Gastroesophageal sphincter (tissue), 4 donors: ENCODE results near the gene B4GALT1. TPM values are rescaled to one million over a fixed set of nuclear protein-coding genes. Genes with fewer than 3 reads are reported as not detected.
A peak's percentile ranks its signal among the peaks of the same experiment; 100 is the strongest.

Experiments
- ATAC-seq: fragments of 150-250 bp; one replicate; pipeline ENCODE4 v1.9.1; 2016; ENCODE audit warnings: mild to moderate bottlenecking, moderate library complexity
- H3K27ac ChIP-seq, 4 donors: fragments of 200-600 bp; sonication (generic) in 3 of 4; 1 replicate in 3 of 4; 2 replicates in 1 of 4; pipeline ENCODE4 v1.5.1; 2016 to 2019
- H3K27me3 ChIP-seq: fragments of 200-600 bp; sonication (generic); one replicate; pipeline ENCODE4 v1.5.1; 2019
- H3K36me3 ChIP-seq, 2 donors: fragments of 200-600 bp; sonication (generic); one replicate each; pipeline ENCODE4 v1.5.1; 2019; ENCODE audit warnings: control low read depth in 1 of 2
- H3K4me1 ChIP-seq, 3 donors: fragments of 200-600 bp; sonication (generic); 1 replicate in 2 of 3; 2 replicates in 1 of 3; pipeline ENCODE4 v1.5.1; 2016 to 2019; ENCODE audit warnings: control low read depth in 2 of 3
- H3K4me3 ChIP-seq, 2 donors: fragments of 200-600 bp; sonication (generic); one replicate each; pipeline ENCODE4 v1.5.1; 2019; ENCODE audit warnings: mild to moderate bottlenecking in 1 of 2, moderate library complexity in 1 of 2
- H3K9me3 ChIP-seq, 3 donors: fragments of 200-600 bp; sonication (generic); one replicate each; pipeline ENCODE4 v1.5.1; 2017 to 2019; ENCODE audit warnings: control low read depth in 2 of 3
- CTCF ChIP-seq, 4 experiments: fragments of 200-600 bp in 2 of 4; fragments of 450-650 bp in 2 of 4; sonication (generic) in 1 of 4; IDR thresholded peaks; one replicate each; pipeline ENCODE4 v1.5.1; 2017 to 2019; ENCODE audit warnings: antibody characterized with exemption in 4 of 4, mild to moderate bottlenecking in 2 of 4, moderate library complexity in 2 of 4
- EP300 ChIP-seq: sonication (generic); formaldehyde crosslinking; IDR thresholded peaks from one replicate; pipeline ENCODE4 v1.6.1; 2017; ENCODE audit warnings: antibody characterized with exemption, mild to moderate bottlenecking
- POLR2A ChIP-seq, 2 donors: fragments of 450-650 bp; IDR thresholded peaks; one replicate each; pipeline ENCODE4 v1.6.1; 2017; ENCODE audit warnings: antibody characterized with exemption in 2 of 2, mild to moderate bottlenecking in 2 of 2, moderate library complexity in 1 of 2
- POLR2AphosphoS5 ChIP-seq: sonication (generic); formaldehyde crosslinking; IDR thresholded peaks from one replicate; pipeline ENCODE4 v1.6.1; 2017; ENCODE audit warnings: antibody characterized with exemption
- WGBS, 2 donors: methylation state at CpG; one replicate each; pipeline ENCODE4 v1.1.5; 2018; ENCODE audit warnings: low coverage in 1 of 2; 5-methylcytosine and 5-hydroxymethylcytosine counted together
- total RNA-seq, 4 donors: library from RNA; depleted of rRNA; stranded (reverse); fragments of >200 nt; gene quantifications; one replicate each; pipeline ENCODE4 v1.1.0, GENCODE V29; 2016

B4GALT1 gene
- total RNA-seq, 4 donors from 2014 or later = 22.9 to 43.3 (median 31.0) TPM

DNA sequence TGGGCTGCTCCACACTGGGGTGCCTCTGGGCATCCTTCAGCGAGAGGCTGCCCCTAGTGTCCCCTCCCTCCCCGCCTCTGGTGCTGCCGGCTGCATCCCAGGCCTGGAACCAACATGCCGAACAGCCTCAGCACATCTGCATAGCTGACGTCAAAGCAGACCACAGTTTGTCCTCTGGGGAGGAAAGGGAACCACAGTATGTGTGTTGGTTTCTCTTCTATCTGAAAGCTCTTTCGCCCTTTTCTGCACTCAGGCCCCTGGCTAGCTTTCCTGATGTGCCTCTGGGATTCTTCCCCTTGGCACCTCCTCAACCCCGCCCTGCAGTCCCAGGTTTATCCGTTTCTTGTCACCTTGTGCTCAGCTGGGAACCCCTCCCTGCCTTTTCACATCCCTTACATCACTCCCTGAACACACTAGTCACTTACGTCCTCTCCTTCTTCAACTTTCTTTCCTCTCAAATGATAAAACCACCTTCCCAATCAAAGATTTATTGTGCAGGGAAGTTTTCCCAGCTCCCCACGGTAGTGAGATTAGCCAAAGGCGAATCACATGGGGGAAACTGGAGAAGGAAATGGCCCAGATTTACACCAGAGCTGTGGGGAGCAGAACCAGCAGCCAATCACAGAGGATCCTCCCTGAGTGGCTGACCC is 35.5 kb upstream of the B4GALT1 start:
- TF ChIP-seq POLR2A (IDR thresholded peaks at IDR 0.05) (no peak), EP300 (no peak), POLR2AphosphoS5 (no peak), CTCF (IDR thresholded peaks at IDR 0.05) (no peak)
- Histone ChIP-seq H3K27me3 (no peaks in the 10 kb centered on the region), H3K4me3 (no peak overlapping the region), H3K4me1 (no peaks in the 10 kb centered on the region), H3K27ac (peak overlapping the region in 2 of 4 donors; percentile 32 to 40), H3K9me3 (no peaks in the 10 kb centered on the region), H3K36me3 (no peaks in the 10 kb centered on the region)
- WGBS, 2 donors = 26 to 55% methylated on average over 6 to 7 of the region's 11 CpGs
- peak; percentile 64 for ATAC-seq

- H3K4me3 ChIP-seq = no peak overlapping the region
- H3K27me3 ChIP-seq = no peaks in the 10 kb centered on the region
- no peaks in the 10 kb centered on the region for H3K9me3 ChIP-seq
- H3K36me3 ChIP-seq = no peaks in the 10 kb centered on the region
- WGBS, 2 donors = 89 to 100% methylated on average over 1 of the region's 1 CpG
- no peak overlapping the region for H3K27ac ChIP-seq
- H3K4me1 ChIP-seq = no peaks in the 10 kb centered on the region
- TF ChIP-seq POLR2A (IDR thresholded peaks at IDR 0.05) (no peak), POLR2AphosphoS5 (no peak), EP300 (no peak), CTCF (IDR thresholded peaks at IDR 0.05) (no peak)
- ATAC-seq = no peak
Observed at GRCh38 chr9:33202018-33202417, 34.9 kb upstream of the B4GALT1 start.

GRCh38 chr9:33198165-33198564 is 31.0 kb upstream of the B4GALT1 start:
- TF ChIP-seq EP300 (no peak), POLR2AphosphoS5 (peak; percentile 56), POLR2A (IDR thresholded peaks at IDR 0.05) (no peak), CTCF (IDR thresholded peaks at IDR 0.05) (no peak)
- Histone ChIP-seq H3K27ac (peak overlapping the region in 3 of 4 donors; percentile 36 to 60 (median 59)), H3K4me3 (no peak overlapping the region)

DNA sequence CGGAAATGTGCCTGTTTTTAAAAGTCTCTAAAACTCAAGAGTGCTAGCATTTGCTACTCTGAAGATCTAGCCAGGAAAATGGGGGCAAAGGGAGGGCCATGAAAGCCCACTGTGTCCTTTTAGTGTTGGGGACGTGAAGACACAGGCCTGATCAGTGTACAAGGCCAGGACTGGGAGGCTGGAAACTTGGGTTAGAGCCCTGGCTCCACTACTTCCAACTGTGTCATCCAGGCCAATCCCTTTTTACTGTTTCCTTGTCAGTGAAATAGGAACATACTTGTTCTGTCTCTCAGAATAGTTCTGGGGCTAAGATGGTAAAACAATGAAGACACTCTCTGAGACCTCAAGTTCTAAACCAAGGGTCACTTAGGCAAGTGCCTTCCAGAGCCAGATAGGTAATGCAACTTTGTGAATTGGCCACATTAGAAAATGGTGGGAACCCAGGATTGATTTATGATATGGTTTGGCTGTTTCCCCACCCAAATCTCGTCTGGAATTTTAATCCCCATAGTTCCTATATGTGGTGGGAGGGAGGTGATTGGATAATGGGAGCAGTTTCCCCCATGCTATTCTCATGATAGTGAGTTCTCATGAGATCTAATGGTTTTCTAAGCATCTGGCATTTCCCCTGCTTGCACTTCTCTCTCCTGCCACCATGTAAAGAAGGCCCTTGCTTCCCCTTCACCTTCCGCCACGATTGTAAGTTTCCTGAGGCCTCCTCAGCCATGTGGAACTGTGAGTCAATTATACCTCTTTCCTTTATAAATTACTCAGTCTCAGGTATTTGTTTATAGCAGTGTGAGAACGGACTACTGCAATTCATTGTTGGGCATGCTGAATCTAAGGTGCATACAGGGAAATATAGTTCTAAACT is 30.4 kb upstream of the B4GALT1 start:
- Histone ChIP-seq H3K36me3 (no peaks in the 10 kb centered on the region), H3K4me3 (no peak overlapping the region), H3K27ac (peak overlapping the region in 3 of 4 donors; percentile 36 to 60 (median 59)), H3K4me1 (no peaks in the 10 kb centered on the region), H3K9me3 (no peaks in the 10 kb centered on the region), H3K27me3 (no peaks in the 10 kb centered on the region)
- peak; percentile 81 for ATAC-seq
- 50 to 58% methylated on average over 4 to 6 of the region's 6 CpGs for WGBS, 2 donors
- TF ChIP-seq POLR2A (IDR thresholded peaks at IDR 0.05) = no peak
- peak in 1 of 4 experiments; percentile 5 for TF ChIP-seq CTCF (IDR thresholded peaks at IDR 0.05)
- TF ChIP-seq POLR2AphosphoS5 = no peak
- no peak for TF ChIP-seq EP300

More at GRCh38 chr9:33198165-33198564, 31.0 kb upstream of the B4GALT1 start:
- H3K36me3 ChIP-seq = no peaks in the 10 kb centered on the region
- H3K4me1 ChIP-seq = no peaks in the 10 kb centered on the region
- H3K27me3 ChIP-seq = no peaks in the 10 kb centered on the region
- H3K9me3 ChIP-seq = no peaks in the 10 kb centered on the region
- peak; percentile 81 for ATAC-seq
- 62 to 65% methylated on average over 6 of the region's 6 CpGs for WGBS, 2 donors
